Measurements from ENCODE around the gene ATXN7.
A peak's percentile ranks its signal among the peaks of the same experiment; 100 is the strongest.

Gene ATXN7, protein sequence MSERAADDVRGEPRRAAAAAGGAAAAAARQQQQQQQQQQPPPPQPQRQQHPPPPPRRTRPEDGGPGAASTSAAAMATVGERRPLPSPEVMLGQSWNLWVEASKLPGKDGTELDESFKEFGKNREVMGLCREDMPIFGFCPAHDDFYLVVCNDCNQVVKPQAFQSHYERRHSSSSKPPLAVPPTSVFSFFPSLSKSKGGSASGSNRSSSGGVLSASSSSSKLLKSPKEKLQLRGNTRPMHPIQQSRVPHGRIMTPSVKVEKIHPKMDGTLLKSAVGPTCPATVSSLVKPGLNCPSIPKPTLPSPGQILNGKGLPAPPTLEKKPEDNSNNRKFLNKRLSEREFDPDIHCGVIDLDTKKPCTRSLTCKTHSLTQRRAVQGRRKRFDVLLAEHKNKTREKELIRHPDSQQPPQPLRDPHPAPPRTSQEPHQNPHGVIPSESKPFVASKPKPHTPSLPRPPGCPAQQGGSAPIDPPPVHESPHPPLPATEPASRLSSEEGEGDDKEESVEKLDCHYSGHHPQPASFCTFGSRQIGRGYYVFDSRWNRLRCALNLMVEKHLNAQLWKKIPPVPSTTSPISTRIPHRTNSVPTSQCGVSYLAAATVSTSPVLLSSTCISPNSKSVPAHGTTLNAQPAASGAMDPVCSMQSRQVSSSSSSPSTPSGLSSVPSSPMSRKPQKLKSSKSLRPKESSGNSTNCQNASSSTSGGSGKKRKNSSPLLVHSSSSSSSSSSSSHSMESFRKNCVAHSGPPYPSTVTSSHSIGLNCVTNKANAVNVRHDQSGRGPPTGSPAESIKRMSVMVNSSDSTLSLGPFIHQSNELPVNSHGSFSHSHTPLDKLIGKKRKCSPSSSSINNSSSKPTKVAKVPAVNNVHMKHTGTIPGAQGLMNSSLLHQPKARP

GRCh38 chr3:63863150-63864007 lies at the start of gene ATXN7, which contains the start of gene THOC7:
Gene ATXN7, plus strand, starts transcription at chr3:63863867. Its CDS starts 48,732 bp downstream, at chr3:63912599.
Gene THOC7, minus strand, starts transcription at chr3:63863805. Its CDS starts 15 bp downstream, at chr3:63863790.
- TF ChIP-seq, protein P1, sequence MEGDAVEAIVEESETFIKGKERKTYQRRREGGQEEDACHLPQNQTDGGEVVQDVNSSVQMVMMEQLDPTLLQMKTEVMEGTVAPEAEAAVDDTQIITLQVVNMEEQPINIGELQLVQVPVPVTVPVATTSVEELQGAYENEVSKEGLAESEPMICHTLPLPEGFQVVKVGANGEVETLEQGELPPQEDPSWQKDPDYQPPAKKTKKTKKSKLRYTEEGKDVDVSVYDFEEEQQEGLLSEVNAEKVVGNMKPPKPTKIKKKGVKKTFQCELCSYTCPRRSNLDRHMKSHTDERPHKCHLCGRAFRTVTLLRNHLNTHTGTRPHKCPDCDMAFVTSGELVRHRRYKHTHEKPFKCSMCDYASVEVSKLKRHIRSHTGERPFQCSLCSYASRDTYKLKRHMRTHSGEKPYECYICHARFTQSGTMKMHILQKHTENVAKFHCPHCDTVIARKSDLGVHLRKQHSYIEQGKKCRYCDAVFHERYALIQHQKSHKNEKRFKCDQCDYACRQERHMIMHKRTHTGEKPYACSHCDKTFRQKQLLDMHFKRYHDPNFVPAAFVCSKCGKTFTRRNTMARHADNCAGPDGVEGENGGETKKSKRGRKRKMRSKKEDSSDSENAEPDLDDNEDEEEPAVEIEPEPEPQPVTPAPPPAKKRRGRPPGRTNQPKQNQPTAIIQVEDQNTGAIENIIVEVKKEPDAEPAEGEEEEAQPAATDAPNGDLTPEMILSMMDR (IDR thresholded peaks at IDR 0.05; ENCODE audit: extremely low read depth, missing control alignments), result no peak
- DNase-seq (ENCODE audit: low spot score), result peak; percentile 90

- TF ChIP-seq, protein P1 (IDR thresholded peaks at IDR 0.05; ENCODE audit: extremely low read depth, missing control alignments), result no peak
- DNase-seq (ENCODE audit: low spot score), result no peak
Observed at GRCh38 chr3:63814237-63814636, 49.4 kb upstream of the ATXN7 start.

DNA sequence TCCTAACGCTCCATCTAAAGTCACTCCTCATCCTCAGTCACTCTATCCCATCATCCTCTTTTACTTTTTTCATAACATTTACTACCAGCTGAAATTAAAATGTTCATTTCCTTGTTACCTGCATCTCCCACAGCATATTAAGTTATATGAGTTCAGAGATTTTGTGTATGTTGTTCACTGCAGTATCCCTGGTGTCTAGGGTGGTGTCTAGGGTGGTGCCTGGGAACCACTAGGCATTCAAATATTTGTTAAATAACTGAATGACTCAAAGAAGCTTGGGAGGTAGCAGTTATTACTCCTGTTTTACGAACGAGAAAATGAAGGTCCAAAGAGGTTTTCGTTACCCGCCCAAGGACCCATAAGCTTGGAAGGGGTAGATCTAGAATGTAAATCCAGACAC lies 46.4 kb upstream of the ATXN7 start:
- TF ChIP-seq, protein P1 (IDR thresholded peaks at IDR 0.05; ENCODE audit: extremely low read depth, missing control alignments), result no peak
- DNase-seq (ENCODE audit: low spot score), result no peak

- TF ChIP-seq, protein P1 (IDR thresholded peaks at IDR 0.05; ENCODE audit: extremely low read depth, missing control alignments), result peak; percentile 54
- DNase-seq (ENCODE audit: low spot score), result peak; percentile 39
Observed at GRCh38 chr3:63818282-63819150, 45.2 kb upstream of the ATXN7 start.

- DNase-seq (ENCODE audit: low spot score), result no peak
- TF ChIP-seq, protein P1 (IDR thresholded peaks at IDR 0.05; ENCODE audit: extremely low read depth, missing control alignments), result no peak
Observed at GRCh38 chr3:63819151-63819398, 44.6 kb upstream of the ATXN7 start, which contains the start of gene C3orf49. Gene C3orf49, plus strand, starts transcription at chr3:63819299. Its CDS starts 173 bp downstream, at chr3:63819472.

- DNase-seq (ENCODE audit: low spot score), result no peak
Observed at GRCh38 chr3:63824309-63824708, 39.4 kb upstream of the ATXN7 start.

More at GRCh38 chr3:63824309-63824708, 39.4 kb upstream of the ATXN7 start:
- TF ChIP-seq, protein P1 (IDR thresholded peaks at IDR 0.05; ENCODE audit: extremely low read depth, missing control alignments), result no peak

Measured in GM20000 (cell line).